Astrocyte of the spinal cord (primary cell): Measurements from ENCODE around the gene CISD1.

Source experiments
- DNase-seq: peaks from one replicate; pipeline ENCODE4 v3.0.0; 2011; ENCODE audit warnings: low read depth, low spot score
- H3K4me3 ChIP-seq: 2 replicates; pipeline ENCODE4 v1.5.1; 2011; ENCODE audit warnings: low read depth, mild to moderate bottlenecking, low read length, moderate library complexity
- in situ Hi-C: cut with HindIII; loops from 2 replicates; pipeline ENCODE4 v1.10.0; 2017; ENCODE audit warnings: low sequenced_read_pairs
- TF ChIP-seq, protein P1 (sequence below): IDR thresholded peaks from 2 replicates; pipeline ENCODE4 v1.5.1; 2012; ENCODE audit warnings: low read depth, mild to moderate bottlenecking, low read length, inconsistent platforms

The CISD1 gene

DNA sequence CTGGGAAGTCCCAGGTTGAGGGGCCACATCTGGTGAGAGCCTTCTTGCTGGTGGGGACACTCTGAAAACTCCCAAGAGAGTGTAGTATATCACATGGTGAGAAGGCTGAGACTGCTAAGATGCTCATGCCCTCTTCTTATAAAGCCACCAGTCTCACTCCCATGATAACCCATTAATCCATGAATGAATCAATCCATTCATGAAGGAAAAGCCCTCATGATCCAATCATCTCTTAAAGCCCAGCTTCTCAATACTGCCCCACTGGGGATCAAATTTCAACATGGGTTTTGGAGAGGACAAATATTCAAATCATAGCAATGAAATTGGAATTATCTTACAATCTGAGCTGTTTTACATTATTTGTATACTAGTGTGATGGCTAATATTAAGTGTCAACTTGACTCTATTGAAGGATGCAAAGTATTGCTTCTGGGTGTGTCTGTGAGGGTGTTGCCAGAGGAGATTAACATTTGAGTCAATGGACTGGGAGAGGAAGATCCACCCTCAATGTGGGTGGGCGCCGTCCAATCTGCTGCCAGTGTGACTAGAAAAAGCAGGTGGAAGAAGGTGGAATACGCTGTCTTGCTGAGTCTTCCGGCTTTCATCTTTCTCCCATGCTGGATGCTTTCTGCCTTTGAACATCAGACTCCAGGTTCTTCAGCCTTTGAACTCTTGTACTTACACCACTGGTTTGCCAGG lies 51.5 kb downstream of the CISD1 start:
- no peak overlapping the region for H3K4me3 ChIP-seq
- TF ChIP-seq, protein P1, sequence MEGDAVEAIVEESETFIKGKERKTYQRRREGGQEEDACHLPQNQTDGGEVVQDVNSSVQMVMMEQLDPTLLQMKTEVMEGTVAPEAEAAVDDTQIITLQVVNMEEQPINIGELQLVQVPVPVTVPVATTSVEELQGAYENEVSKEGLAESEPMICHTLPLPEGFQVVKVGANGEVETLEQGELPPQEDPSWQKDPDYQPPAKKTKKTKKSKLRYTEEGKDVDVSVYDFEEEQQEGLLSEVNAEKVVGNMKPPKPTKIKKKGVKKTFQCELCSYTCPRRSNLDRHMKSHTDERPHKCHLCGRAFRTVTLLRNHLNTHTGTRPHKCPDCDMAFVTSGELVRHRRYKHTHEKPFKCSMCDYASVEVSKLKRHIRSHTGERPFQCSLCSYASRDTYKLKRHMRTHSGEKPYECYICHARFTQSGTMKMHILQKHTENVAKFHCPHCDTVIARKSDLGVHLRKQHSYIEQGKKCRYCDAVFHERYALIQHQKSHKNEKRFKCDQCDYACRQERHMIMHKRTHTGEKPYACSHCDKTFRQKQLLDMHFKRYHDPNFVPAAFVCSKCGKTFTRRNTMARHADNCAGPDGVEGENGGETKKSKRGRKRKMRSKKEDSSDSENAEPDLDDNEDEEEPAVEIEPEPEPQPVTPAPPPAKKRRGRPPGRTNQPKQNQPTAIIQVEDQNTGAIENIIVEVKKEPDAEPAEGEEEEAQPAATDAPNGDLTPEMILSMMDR: no peak
- in situ Hi-C loops: no loop called here
- DNase-seq: no peak

DNA sequence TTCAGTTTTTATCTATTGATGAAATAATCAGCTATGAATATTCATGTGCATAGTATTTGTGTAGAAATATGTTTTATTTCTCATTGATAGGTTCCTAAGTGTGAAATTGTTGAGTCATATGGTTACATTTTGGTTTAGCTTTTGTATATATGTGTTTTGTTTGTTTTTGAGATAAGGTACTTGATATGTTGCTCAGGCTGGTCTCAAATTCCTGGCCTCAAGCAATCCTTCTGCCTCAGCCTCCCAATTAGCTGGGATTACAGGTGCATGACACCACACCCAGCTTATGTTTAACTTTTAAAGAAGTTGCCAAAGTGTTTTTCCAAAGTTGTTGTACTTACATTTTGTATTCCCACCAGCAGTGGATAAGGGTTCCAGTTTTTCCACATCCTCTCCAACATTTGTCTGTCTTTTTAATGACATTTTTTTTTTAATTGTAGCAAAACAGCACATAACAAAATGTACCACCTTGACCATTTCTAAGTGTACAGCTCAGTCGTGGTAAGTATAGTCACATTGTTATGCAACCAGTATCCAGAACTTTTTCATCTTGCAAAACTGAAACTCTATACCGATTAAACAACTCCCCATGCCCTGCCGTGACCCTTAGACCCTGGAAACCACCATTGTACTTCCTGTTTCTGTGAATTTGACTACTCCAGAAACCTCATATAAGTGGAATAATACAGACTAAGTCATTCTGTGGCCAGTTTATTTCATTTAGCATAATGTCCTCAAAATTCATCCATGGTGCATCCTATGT lies 53.3 kb downstream of the CISD1 start:
- H3K4me3 ChIP-seq: no peak overlapping the region
- in situ Hi-C loops: no loop called here
- DNase-seq: peak; percentile 26
- TF ChIP-seq, protein P1: no peak

DNA sequence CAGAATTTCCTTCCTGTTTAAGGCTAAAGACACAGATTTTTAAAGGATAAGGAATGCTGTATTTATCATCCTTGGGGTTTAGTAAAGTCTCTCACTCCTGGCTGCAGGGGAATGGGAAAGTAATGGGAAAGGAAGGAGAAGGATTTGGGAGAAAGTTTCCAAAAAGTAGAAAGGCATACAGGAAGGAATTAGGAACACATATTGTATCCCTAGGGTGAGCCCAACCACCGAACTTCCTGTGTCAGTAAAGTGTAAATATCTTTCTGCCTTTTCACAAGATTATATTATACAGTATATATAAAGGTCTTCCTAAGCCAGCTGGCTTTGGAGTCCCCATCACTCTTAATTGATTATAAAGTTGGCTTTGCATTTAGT lies 53.9 kb downstream of the CISD1 start:
- H3K4me3 ChIP-seq: no peak overlapping the region
- DNase-seq: no peak
- in situ Hi-C loops: no loop called here
- TF ChIP-seq, protein P1: no peak

DNA sequence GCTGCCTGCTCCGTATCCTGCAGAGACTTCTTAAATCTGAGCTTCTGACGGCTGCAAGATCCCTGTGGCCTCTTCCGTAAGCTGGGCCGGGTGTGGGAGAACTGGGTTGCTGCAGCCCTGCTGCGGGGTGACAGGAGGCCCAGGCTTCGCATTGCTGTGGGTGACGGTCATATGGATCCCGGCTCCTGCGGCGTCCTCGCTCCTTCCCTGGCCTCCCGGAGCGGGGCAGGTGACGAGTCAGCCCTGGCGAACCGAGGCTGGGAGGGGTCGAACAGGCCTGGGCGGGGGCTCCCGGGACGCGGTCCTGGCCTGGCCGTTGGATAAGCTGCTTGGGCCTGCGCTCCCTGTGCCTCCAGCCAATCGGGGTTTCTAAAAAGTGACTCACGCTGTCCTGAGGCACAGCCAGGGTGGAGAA lies 58.0 kb downstream of the CISD1 start:
- peak; percentile 48 for DNase-seq
- peak overlapping the region; percentile 31 for H3K4me3 ChIP-seq
- in situ Hi-C loops: no loop called here
- TF ChIP-seq, protein P1: no peak

DNA sequence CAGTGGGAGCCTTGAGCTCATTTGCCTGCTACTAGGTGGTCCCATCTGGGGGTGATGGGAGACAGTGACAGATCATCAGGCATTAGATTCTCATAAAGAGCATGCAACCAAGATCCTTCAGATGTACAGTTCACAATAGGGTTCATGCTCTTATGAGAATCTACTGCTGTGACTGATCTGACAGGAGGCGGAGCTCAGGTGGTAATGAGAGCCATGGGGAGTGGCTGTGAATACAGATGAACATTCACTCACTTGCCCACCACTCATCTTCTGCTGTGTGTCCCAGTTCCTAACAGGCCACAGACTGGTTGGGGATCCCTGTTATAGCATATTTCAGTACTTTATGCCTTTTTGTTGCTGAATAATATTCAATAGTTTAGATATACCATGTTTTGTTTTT lies 59.3 kb downstream of the CISD1 start:
- no peak for DNase-seq
- in situ Hi-C loops: no loop called here
- H3K4me3 ChIP-seq: no peak overlapping the region
- TF ChIP-seq, protein P1: no peak

DNA sequence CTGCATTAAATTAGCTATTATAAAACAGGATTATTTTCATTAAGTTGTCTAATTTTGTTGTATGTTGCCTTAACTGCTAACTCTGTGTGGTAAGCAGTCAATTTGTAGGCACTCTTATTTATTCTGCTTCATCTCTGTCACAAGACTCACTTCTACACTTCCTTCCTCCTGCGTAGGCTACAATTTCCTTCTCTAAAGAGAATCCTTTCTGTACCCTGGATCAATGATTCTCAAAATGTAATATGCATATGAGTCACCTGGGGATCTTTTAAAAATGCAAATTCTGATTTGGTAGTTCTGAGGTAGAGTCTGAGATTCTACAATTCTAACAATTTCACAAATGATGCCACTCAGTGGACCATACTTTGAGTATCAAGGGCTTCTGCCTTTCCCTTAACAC lies 61.5 kb downstream of the CISD1 start:
- no peak overlapping the region for H3K4me3 ChIP-seq
- no peak for DNase-seq
- TF ChIP-seq, protein P1: no peak
- in situ Hi-C loops: no loop called here
